Duodenal mucosa (tissue), 2 donors: ENCODE measurements around the gene KCNIP4.

Experiments used
- H3K27ac ChIP-seq: one replicate; pipeline ENCODE4 v1.7.0; 2013; ENCODE audit warnings: low read depth, low read length
- H3K27me3 ChIP-seq, 2 donors: one replicate each; pipeline ENCODE4 v1.7.0; 2013; ENCODE audit warnings: low read length in 2 of 2, control low read depth in 1 of 2; ENCODE audit not compliant: insufficient read depth in 2 of 2, control insufficient read depth in 1 of 2
- H3K36me3 ChIP-seq, 2 donors: one replicate each; pipeline ENCODE4 v1.7.0; 2013; ENCODE audit warnings: low read length in 2 of 2, control low read depth in 1 of 2; ENCODE audit not compliant: insufficient read depth in 2 of 2, control insufficient read depth in 1 of 2
- H3K4me1 ChIP-seq, 2 donors: one replicate each; pipeline ENCODE4 v1.7.0; 2013; ENCODE audit warnings: low read length in 2 of 2, control low read depth in 1 of 2; ENCODE audit not compliant: insufficient read depth in 2 of 2, control insufficient read depth in 1 of 2
- H3K4me3 ChIP-seq, 2 donors: one replicate each; pipeline ENCODE4 v1.7.0; 2013; ENCODE audit warnings: low read length in 2 of 2, low read depth in 1 of 2
- H3K9ac ChIP-seq, 2 donors: one replicate each; pipeline ENCODE4 v1.7.0; 2013; ENCODE audit warnings: low read length in 2 of 2, low read depth in 1 of 2
- H3K9me3 ChIP-seq, 2 donors: one replicate each; pipeline ENCODE4 v1.7.0; 2013; ENCODE audit warnings: low read length in 2 of 2, control low read depth in 1 of 2; ENCODE audit not compliant: control insufficient read depth in 1 of 2

Gene KCNIP4

DNA sequence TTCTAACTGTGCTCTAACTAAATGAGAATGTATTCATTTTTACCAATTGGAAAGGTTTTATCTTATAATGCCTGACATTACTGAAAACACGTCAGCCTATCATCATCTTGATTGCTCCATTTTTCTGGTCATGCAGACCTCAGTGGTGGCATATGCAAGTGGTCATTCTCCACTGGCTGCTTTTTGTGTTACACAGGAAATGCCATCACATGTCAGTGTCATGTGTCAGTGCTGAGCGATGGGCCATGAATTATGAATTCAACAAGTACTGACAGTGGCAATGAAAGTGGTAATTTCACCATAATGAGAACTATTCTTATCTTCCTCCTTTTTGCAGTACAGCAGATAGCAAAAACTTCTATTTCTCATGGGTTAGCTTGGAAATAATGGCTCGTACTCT is 1057.8 kb downstream of the KCNIP4 start:
- H3K27ac ChIP-seq, result no peak overlapping the region

DNA sequence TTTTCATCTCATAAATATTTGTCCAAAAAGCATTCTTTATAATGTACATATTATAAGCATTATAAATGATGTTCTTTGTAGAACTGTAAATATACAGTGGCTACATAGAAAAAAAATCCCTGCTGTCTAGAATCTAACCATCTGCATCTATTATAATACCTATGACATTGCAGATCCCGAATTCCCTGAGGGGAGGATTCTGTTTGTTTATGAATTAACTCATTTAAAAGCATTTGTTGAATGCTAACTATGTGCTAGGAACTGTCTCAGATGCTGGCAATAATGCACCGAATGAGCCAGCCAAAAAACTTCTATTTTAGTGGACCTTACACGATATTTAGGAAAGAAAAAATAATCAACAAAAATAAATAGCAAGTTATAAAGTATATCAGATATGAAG is 1058.7 kb downstream of the KCNIP4 start:
- Histone ChIP-seq H3K9me3 (no peaks in the 10 kb centered on the region), H3K4me1 (no peaks in the 10 kb centered on the region), H3K9ac (no peak overlapping the region), H3K27me3 (no peaks in the 10 kb centered on the region), H3K36me3 (no peaks in the 10 kb centered on the region), H3K4me3 (no peak overlapping the region), H3K27ac (no peak overlapping the region)

More for the DNA sequence above, 1057.8 kb downstream of the KCNIP4 start:
- Histone ChIP-seq H3K4me3 (no peak overlapping the region), H3K9ac (no peak overlapping the region), H3K27me3 (no peaks in the 10 kb centered on the region), H3K36me3 (no peaks in the 10 kb centered on the region), H3K4me1 (no peaks in the 10 kb centered on the region), H3K9me3 (no peaks in the 10 kb centered on the region)

DNA sequence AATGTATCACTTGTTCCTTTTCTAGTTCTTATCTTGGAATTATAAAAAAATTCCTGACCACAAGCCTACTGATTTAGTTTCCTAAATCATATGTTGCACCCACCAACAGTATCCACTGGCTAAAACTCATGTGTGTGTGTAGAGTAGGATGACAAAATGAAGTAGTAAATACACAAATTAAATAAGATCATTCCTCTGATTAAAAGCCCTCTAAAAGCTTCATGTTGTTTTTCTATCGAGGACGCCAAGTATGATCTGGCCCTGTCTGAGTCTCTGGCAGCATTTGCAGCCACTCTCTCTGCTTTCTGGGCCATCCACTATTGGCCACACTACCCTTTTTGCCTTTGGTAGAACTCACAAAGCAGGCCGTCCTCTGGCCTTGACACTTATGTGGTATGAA is 1064.9 kb downstream of the KCNIP4 start:
- Histone ChIP-seq H3K4me3 (no peak overlapping the region), H3K4me1 (no peaks in the 10 kb centered on the region), H3K9me3 (no peaks in the 10 kb centered on the region), H3K9ac (no peak overlapping the region), H3K27ac (no peak overlapping the region), H3K27me3 (no peaks in the 10 kb centered on the region), H3K36me3 (no peaks in the 10 kb centered on the region)

DNA sequence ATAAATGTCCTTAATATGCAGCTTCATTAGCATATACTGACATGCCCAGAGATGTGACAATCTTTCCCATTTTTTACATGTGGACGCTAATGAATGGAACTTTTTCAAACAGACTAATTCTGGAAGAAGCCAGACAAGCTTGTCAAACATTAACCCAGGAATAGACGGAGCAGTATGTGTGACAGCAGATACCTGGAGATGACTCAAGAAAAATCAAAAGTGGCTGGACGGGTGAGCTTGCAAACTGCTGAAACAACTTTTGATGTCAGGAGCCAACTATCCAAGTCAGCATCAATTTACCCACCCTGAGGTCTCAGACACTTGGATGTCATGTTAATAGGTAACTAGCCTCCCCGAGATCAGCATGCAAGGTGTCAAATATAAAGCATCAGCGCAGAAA is 1065.3 kb downstream of the KCNIP4 start:
- no peak overlapping the region for H3K27ac ChIP-seq
- H3K4me3 ChIP-seq, result no peak overlapping the region
- H3K27me3 ChIP-seq, result no peaks in the 10 kb centered on the region
- no peak overlapping the region for H3K9ac ChIP-seq
- no peaks in the 10 kb centered on the region for H3K36me3 ChIP-seq
- no peaks in the 10 kb centered on the region for H3K9me3 ChIP-seq
- no peaks in the 10 kb centered on the region for H3K4me1 ChIP-seq

- H3K9me3 ChIP-seq, result no peaks in the 10 kb centered on the region
- no peak overlapping the region for H3K9ac ChIP-seq
- no peaks in the 10 kb centered on the region for H3K27me3 ChIP-seq
- no peaks in the 10 kb centered on the region for H3K36me3 ChIP-seq
- no peaks in the 10 kb centered on the region for H3K4me1 ChIP-seq
- H3K4me3 ChIP-seq, result no peak overlapping the region
- no peak overlapping the region for H3K27ac ChIP-seq
These were observed 1066.1 kb downstream of the KCNIP4 start for GRCh38 chr4:20882500-20882899.

- no peaks in the 10 kb centered on the region for H3K36me3 ChIP-seq
- no peak overlapping the region for H3K4me3 ChIP-seq
- H3K4me1 ChIP-seq, result no peaks in the 10 kb centered on the region
- H3K27me3 ChIP-seq, result no peaks in the 10 kb centered on the region
- peaks cover 0 to 2% of the 10 kb centered on the region in 2 donors for H3K9me3 ChIP-seq
- no peak overlapping the region for H3K27ac ChIP-seq
- H3K9ac ChIP-seq, result no peak overlapping the region
These were observed 1066.9 kb downstream of the KCNIP4 start for GRCh38 chr4:20881658-20882057.

GRCh38 chr4:20878806-20879205 is 1069.8 kb downstream of the KCNIP4 start:
- Histone ChIP-seq H3K27ac (no peak overlapping the region), H3K36me3 (no peaks in the 10 kb centered on the region), H3K27me3 (no peaks in the 10 kb centered on the region), H3K9ac (no peak overlapping the region), H3K9me3 (peaks cover 0 to 2% of the 10 kb centered on the region in 2 donors), H3K4me1 (no peaks in the 10 kb centered on the region), H3K4me3 (no peak overlapping the region)

DNA sequence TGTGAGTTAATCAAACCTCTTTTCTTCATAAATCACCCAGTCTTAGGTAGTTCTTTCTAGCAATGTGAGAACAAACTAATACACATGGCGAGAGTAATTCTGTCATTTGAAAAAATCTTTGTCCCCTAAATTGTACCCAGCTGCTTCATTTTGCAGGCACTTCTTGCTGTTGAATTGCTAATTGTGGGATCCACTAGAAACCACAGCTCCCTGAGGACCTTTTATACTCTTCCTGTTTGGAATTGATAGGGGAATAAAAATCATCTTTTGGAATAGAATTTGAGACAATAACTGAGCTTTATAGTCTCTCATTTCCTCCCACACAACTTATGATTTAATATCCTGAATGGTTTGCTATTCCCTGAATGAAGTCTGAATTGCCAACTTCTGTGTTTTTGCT is 1078.1 kb downstream of the KCNIP4 start:
- Histone ChIP-seq H3K9ac (no peak overlapping the region), H3K4me3 (no peak overlapping the region), H3K27ac (no peak overlapping the region), H3K4me1 (no peaks in the 10 kb centered on the region), H3K36me3 (no peaks in the 10 kb centered on the region), H3K27me3 (no peaks in the 10 kb centered on the region), H3K9me3 (no peaks in the 10 kb centered on the region)

- peaks cover 0 to 9% of the 10 kb centered on the region in 2 donors for H3K9me3 ChIP-seq
- no peak overlapping the region for H3K27ac ChIP-seq
- no peaks in the 10 kb centered on the region for H3K4me1 ChIP-seq
- H3K36me3 ChIP-seq, result no peaks in the 10 kb centered on the region
- no peak overlapping the region for H3K4me3 ChIP-seq
- no peaks in the 10 kb centered on the region for H3K27me3 ChIP-seq
- no peak overlapping the region for H3K9ac ChIP-seq
These were observed 1080.5 kb downstream of the KCNIP4 start for GRCh38 chr4:20868108-20868507.

- Histone ChIP-seq H3K4me3 (no peak overlapping the region), H3K9ac (no peak overlapping the region), H3K9me3 (peaks cover 0 to 9% of the 10 kb centered on the region in 2 donors), H3K27me3 (no peaks in the 10 kb centered on the region), H3K4me1 (no peaks in the 10 kb centered on the region), H3K36me3 (no peaks in the 10 kb centered on the region), H3K27ac (no peak overlapping the region)
These were observed 1087.7 kb downstream of the KCNIP4 start for GRCh38 chr4:20860878-20861277.
